Activated CD4-positive, alpha-beta T cell treated with anti-CD3 and anti-CD28 coated beads for 48 hours (primary cell): ENCODE measurements around the gene SEC22B.
"Not testable (repeated sequence)": the region's sequence is repeated elsewhere in the genome, so short reads cannot be mapped to it uniquely, and the experiment has no call there.

Source experiments
- DNase-seq: peaks from one replicate; pipeline ENCODE4 v3.0.0-alpha.2; 2020

SEC22B gene

DNA sequence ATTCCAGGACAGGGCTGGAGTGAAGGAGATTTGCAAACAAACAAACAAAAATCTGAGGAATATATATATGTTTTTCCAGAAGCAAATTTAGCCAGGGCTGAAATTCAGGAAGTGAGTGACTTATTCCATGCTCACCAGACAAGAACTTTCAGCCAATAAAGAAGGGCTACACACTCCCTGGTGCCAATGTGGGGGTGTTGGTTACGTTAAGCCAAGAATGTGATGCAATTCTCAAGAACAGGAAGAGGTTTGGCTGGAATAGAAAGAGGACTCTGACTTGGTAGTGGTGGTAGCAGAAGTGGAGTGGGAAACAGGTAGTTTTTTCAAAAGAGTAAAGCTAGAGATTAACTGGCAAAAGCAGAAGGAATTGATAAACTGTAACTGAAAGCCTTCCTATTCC lies 31.7 kb downstream of the SEC22B start:
- DNase-seq = not testable (repeated sequence)

DNA sequence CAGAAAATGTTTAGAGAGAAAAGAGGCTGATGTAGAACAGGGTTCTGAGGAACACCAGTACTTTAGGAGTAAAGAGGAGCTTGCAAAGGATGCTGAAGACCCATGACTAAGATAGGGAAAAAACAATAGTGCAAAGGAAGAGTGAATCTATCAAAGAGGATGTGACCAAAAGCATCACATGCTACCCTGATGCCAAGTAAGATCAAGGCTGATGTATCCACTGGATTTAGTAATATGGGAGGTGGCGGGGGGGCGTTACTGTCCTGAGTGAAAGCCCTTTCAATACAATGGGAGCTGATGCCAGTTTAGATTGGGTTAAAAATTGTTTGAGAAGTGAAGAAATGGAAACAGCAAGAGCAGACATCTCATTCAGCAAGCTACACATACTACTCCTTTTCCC lies 32.2 kb downstream of the SEC22B start:
- peak; percentile 24 for DNase-seq

DNA sequence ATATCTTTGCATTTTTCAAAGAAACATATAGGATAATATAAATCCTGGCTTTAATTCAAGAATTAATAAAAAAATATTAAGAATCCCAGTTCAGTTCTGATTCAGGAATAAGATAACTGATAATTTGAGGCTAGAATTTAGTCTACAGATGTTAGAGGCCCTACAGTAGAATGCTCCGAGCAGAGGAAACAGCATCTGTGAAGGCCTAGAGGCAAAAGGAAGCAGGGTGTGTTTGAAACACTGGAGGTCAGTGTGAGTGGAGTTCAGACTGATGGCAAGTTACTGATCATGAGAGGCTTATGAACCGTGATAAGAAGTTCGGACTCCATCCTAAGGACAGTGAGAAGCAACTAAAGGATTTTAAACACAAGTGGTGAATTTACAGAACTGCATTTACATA lies 33.0 kb downstream of the SEC22B start:
- not testable (repeated sequence) for DNase-seq

DNA sequence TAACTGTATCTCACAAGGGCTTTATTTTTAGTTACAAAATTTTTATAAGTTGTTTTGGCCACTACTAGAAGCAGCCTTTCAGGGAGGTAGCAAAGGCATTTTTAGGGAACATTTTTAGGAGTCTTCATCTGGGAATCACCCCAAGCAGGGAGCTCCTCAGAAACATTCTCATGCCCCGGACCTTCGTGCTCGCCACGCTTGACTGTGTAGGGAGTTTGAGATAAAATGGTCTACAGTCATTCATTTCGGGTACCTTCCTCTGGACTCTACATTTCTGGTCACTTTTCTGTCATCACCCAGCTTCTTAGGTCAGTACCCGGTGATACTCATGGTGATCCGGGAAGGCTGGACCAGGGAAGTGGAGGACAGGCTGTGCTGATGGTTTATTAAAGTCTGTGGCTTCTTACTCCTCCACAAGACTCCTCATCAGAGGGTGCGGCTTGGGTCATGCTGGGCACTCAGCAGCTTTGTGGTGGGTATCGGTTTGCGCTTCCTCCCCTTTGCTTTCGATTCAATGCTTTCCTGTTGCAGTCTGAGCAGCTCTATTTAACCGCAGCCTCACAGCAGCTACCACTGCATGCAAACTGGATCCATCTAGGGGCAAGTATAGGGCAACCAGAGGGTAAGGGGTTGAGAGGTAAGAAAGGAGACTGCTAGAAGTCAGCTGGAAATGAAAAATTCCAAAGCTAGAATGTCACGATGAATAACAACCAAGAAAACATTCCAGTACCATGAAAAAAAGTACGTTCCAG lies 33.6 kb downstream of the SEC22B start:
- peak; percentile 69 for DNase-seq

DNA sequence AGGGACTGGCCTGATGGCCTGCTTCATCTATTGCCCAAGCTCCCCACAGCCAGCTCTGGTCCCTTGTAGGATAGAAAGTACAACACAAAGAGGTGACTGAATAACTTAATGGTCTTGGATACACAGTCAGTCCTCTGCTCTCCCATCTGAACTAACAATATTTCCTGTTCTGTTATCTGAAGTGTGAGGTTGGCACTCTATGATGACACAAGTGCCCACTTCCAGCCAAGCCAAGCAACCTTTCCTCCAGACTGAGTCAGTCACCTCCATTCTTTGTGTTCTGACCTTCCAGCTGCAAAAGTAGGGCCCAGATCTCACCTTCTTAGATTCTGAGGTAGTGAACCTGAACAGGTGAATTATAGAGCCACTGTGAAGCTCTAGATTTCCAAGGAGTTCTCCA lies 34.5 kb downstream of the SEC22B start:
- not testable (repeated sequence) for DNase-seq

DNA sequence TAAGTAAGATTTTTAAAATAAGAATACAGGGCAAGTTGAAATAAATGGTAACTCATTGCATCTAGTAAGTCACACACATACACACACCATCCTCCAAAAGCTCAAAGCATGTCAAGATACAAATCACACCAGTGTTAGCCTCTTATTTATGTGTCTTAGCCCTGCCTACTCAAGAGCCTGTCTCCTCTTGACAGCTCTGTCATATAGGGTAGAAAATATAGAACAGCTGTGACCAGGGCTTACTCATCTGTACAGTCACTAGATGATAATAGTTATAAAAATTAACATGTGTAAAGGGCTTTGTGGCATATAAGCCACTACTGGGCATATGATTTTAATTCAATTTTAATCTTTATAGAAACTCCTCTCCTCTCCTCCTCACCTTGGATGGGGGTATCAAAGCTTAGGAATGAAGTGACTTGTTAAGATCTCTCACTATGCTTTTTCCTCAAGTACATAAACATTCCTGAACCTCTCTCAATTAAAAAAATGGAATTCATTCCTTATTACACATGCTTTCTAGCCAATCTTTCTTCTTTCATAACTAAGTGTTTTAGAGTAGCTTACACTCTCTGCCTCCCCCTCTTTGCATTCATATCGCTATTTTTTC lies 35.6 kb downstream of the SEC22B start:
- not testable (repeated sequence) for DNase-seq

DNA sequence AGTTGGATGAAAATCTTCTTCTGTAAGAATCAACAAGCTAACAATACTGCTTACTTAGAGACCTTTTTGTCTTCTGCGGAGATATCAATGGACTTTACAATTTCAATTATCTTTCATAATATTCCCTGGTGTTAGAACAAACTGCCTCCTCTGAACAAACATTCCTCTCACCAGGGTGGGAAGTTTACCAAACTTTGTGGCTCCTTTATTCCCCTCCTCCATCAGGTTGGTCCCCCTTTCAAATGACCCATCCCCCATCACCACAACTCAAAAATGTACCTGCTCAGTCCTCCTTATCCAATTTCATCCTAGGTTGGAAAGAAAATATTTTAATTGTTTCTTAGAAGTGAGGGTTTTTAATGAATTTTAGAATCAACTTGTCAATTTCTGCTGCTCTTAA lies 40.2 kb downstream of the SEC22B start:
- not testable (repeated sequence) for DNase-seq

DNA sequence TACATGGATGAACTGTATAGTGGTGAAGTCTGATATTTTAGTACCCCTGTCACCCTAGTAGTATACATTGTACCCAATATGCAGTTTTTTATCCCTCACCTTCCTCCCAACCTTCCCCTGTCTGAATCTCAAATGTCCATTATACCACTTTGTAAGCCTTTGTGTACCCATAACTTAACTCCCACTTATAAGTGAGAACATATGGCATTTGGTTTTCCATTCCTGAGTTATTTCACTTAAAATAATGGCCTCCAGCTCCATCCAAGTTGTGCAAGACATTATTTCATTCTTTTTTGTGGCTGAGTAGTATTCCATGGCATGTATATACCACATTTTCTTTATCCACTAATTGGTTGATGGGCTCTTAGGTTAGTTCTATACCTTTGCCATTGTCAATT lies 42.4 kb downstream of the SEC22B start:
- DNase-seq = not testable (repeated sequence)

DNA sequence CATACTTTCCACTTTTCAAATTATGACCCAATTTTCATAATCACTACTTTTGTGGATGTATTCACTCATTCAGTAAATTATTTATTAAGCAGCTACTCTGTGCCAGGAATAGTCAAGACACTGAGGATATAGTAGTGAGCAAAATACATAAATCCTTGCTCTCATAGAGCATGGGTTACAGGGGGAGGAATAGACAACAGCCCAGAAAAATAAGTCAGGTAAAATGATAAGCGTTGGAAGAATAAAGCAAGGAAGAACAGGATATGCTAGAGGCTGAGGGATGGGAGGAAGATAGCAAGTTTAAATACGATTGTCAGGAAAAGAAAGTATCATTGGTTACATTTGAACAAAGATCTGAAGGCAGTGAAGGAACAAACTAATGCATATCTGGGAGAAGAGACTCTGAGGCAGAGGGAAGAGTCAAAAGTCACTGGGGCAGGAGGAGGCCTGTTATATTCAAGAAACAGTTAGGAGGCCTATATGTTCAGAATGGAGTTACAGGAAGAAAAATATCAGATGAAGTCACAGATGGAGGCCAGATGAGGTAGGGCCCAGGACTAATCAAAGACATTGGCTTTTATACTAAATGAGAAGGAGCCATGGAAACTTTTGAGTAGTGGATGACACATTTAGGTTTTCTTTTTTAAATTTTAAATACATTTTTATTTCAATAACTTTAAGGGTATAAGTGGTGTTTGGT lies 42.9 kb downstream of the SEC22B start:
- no peak for DNase-seq

DNA sequence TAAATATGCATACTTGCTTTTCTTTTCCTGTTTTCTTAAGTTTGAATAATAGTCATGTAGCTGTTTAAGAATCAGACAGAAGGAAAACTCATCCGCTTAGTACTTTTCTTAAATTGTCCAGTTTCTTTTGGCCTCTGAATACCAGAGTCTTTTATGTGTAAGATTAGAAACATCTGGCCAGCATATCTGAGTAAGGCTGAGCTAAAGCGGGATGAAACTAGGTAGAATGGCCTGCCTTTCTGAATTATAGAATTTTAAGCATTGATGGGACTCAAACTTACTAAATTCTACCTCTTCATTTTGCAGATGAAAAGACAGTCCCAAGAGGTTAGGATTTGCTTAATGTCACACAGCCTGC lies 43.9 kb downstream of the SEC22B start:
- DNase-seq = not testable (repeated sequence)

DNA sequence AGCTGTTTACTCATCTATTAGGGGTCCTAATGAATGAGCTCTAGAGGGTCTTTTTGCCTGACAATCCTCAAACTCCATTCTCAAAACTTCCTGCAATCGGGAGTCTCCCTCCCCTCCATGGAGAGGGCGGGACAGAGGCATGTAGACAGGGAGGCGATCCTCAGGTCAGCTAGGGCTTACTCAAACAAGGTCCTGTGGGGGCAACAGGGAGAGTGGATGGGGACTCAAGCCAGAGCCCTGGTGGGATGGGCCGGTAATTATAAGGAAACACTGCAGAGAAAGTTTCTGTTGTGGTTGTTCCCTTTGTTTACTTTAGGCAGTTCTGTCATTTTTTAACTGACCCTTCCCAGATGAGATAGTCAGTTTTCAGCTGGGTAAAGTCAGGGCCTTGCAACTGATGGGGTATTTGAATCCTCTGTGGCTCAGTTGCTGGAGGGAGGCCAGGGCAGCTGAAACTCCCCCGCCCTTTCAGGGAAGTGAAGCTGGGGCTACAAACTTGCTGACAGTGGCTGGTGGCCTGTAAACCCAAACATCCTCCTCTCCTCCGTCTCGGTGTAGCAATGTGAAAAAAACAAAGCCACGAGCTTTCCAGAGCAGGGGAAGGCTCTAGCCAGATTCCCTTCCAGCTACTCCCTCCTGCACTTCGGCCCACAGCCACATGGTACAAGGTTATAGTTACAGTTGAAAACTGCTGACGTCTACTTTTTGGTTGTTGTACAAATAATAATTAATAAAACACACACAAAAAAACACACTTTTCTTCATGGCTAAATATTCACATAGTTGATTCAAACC lies 44.5 kb downstream of the SEC22B start:
- DNase-seq = not testable (repeated sequence)

DNA sequence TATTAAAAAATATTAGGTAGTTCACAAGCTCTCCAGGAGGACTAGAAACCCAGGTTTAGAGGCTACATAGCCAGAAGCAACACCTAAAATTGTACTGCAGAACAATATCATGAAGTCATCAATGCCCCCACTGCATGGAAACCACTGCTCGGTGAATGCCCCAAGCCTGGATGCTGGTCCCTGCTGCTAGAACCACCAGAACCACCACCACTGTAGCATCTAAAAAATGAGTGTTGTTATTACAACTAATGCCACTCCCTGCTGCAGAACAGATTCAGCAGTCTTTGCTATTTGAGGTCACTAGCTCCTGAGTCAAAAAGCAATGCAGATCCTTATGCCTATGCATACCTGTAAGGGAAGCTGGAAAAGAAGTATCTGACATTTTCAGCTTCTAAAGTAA lies 48.4 kb downstream of the SEC22B start:
- DNase-seq = not testable (repeated sequence)

DNA sequence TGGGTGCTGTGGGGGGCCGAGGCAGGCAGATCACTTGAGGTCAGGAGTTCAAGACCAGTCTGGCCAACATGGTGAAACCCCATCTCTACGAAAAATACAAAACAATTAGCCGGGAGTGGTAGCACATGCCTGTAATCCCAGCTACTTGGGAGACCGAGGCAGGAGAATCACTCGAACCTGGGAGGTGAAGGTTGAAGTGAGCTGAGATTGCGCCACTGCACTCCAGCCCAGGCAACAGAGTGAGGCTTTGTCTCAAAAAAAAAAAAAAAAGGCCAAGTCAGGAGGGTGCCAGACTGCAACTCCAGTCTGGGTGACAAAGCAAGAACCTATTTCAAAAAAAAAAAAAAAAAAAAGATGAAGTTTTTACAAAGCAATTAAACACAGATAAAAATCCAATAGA lies 50.1 kb downstream of the SEC22B start:
- not testable (repeated sequence) for DNase-seq

DNA sequence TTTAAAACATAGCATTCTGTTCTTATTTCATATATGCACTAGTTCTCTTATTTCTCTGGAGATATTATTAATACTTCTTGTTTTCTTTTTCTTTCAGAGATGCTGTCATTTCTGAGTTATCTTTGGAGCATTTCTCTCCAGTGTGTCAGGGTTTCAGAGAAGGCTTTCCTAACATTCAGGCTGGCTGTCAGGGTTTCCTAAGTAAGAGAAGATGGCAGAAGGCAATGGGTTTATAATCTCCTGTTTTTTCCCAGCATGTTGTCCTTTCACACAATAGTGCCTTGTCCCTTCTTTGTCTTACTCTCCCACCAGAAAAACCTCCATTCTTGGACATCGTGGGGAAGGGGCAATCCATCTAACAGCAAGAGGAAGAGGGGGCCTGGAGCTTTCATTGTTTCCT lies 51.7 kb downstream of the SEC22B start:
- not testable (repeated sequence) for DNase-seq

DNA sequence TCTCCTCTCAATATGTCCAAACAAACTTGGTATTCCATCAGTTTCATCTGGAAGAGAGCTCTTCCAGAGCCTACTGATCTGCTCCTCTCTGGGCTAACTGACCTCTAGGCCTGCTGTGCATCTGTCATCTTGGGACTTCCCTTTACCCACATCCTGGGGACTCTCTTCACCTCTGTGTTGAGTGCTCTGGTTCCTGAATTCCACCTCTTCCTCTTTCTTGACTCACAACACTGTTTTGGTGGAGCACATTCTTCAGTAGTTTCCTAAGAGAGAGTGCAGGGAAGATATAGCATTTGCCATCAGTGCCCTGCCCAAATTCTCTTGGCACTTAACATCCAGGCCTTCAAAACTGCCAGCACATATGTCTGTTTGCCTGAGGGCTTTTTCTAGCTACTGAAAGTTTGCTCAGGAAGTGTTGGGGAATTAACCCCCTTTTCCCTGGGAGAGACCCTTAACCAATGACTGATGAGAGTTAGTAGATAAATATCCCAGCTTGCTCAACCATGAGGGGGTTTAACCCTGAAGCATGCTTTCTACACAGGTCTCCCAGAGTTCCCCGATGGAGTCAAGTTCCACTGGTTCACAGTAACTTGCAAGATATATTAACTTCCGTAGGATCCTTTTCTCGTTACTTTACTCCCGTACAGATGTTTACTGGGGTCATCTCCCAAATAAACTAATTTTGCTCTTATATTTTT lies 52.4 kb downstream of the SEC22B start:
- DNase-seq = not testable (repeated sequence)

DNA sequence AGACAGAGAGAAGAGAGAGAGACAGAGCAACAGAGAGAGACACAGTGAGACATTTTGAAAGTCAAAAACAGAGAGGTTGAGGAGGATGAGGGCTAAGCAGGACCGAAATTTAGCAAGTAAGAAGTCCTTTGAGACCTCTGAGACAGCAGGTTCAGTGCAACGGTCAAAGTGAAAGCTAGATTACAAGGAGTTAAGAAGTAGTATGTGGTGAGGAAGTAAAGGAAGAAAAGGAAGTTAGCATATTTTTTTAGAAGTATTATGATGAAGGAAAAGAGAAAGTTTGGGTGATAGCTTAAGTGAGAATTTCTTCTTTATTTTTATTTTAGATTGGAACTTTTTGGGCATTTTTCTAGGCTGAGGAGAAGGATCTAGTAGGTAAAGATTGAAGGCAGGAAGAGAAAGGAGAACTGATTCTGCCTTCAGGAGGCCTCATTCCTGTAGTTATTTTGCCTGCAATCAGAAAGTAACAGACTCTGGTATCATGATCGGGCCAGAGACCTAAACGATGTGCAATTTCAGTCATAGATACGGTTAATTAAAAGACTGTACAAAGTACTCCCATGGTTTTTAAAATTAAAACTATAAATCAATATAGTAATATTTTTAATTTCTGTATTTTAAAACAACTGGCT lies 53.9 kb downstream of the SEC22B start:
- DNase-seq = not testable (repeated sequence)

DNA sequence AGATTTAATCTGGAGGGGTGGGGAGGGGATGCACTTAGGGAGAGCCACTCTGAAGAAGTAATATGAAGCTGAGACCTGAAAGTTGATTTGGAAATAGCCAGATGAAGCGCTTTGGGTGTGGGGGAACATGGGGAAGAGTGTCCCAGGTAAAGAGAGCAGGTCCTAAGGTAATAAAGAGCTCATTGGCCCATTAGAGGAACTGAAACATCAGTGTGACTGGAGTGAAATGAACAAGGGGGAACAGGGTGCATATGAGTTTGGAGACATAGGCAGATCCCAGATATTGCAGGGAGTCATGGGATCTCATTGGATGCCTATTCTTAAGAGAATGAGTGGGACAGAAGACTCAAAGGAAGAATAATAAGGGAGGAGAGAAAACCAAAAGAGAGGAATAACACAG lies 54.5 kb downstream of the SEC22B start:
- DNase-seq = not testable (repeated sequence)

DNA sequence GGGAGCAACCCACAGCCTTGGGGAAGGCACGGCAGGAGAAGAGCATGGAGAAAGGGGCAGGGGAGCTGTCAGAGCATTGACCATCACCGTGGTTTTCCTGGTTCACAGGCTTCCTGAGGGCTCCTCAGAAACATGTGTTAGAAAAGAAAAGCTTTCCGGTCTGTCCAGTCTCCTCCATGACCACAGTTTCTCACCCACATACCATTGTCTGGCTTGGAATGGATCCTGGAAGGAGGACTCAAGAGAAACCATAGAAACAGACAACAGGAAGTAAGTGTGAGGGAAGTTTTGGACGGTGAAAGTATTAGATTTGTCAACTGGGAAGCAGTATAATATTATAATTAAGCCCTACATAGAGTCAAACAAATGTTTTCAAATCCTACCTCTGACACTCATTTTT lies 55.8 kb downstream of the SEC22B start:
- not testable (repeated sequence) for DNase-seq

DNA sequence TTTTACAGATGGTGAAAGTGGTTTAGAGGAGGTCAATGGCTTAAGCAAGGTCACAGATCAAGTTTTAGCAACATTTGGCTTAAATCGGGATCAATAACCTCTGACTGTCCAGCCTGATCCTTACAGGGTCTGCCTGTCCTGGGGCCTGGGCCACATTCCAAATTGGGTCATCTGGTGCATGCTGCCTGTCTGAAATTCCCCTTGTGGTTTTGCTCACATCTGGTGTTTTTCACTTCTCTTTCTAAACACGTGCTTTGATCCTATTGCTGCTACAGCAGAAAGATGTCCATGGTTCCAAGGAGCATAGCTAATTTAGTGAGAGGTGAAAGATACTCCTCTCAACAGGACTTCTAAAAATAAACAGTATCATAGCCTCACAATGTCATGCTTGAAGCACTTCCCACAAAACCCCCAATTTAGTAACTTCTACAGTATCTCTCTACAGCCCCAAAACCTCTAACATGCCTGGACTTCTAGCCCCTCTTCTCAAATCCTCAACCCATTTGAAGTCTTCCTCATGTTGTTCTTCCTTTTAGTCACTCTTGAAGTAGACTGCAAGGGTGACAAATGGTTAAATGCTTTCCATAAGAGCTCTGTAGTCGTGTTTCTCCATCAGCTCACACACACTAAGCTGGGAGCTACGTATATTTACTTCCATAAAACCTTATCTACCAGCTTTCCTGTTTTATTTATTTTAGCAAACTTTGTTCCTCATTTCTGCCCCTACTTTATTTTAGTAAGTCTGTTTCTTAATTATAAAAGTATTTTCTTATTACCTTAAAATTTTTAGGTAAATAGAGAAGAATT lies 58.7 kb downstream of the SEC22B start:
- not testable (repeated sequence) for DNase-seq

DNA sequence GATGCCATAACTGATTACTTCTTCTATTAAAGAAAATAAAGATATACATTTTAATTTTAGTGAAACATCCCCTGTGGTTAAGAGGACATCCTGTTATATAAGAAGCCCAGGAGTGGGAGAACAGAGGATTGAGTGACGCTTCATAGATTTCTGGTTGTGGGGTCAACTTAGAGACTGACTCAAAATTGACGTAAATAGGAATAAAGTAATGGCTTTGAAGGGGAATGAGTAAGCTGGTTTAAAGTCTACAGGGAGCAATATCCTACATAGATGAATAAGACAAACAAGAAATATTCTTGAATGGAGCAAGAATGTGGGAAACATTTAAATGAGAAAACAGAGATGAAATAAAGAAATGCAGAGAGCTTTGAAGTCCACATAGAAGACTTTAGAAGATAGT lies 60.2 kb downstream of the SEC22B start:
- DNase-seq = not testable (repeated sequence)

DNA sequence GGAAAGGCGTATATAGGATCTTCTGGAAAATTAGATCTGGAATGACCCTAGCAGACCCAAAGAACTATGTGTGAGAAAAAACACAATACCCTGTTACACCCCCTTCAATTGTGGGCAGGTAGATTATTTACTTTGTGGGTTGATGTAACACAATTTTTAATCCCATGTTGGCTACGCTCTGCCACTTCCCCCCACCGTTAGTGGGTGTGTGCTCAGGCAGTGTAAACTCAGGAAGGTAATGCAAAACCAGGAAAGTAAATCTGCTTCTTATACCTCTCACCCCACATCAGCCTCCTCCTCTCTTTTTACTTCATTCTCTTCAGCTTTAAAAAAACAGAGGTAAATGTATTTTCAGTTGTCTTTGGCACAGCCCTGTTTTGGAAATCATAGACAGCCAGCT lies 63.2 kb downstream of the SEC22B start:
- DNase-seq = not testable (repeated sequence)
